Neural progenitor cell (in vitro differentiated cells): ENCODE measurements around the gene CHRM4. TPM values are rescaled to one million over a fixed set of nuclear protein-coding genes. Genes with fewer than 3 reads are reported as not detected.

Source experiments
- DNase-seq: peaks from one replicate; pipeline ENCODE4 v3.0.0-alpha.2; 2016; ENCODE audit warnings: low spot score
- H2AFZ ChIP-seq: fragments of 200-600 bp; sonication (generic); replicated peaks from 2 replicates; pipeline ENCODE4 v1.6.1; 2016; ENCODE audit warnings: antibody characterized with exemption
- H3F3A ChIP-seq: fragments of 200-600 bp; sonication (generic); 2 replicates; pipeline ENCODE4 v1.6.1; 2016; ENCODE audit warnings: antibody characterized with exemption, low read depth
- H3K27ac ChIP-seq: fragments of 200-600 bp; sonication (generic); 2 replicates; pipeline ENCODE4 v1.5.1; 2016; ENCODE audit warnings: mild to moderate bottlenecking
- H3K27me3 ChIP-seq: fragments of 200-600 bp; sonication (generic); 2 replicates; pipeline ENCODE4 v1.6.1; 2016; ENCODE audit warnings: mild to moderate bottlenecking, moderate library complexity
- H3K36me3 ChIP-seq: fragments of 200-600 bp; sonication (generic); 2 replicates; pipeline ENCODE4 v1.5.1; 2016
- H3K4me1 ChIP-seq: fragments of 200-600 bp; sonication (generic); 2 replicates; pipeline ENCODE4 v1.6.1; 2016; ENCODE audit warnings: mixed run types
- H3K4me2 ChIP-seq: fragments of 200-600 bp; sonication (generic); 2 replicates; pipeline ENCODE4 v1.6.1; 2016
- H3K4me3 ChIP-seq: fragments of 200-600 bp; sonication (generic); 2 replicates; pipeline ENCODE4 v1.5.1; 2016
- H3K79me2 ChIP-seq: fragments of 200-600 bp; sonication (generic); 2 replicates; pipeline ENCODE4 v1.6.1; 2016; ENCODE audit warnings: low read depth
- H3K9ac ChIP-seq: fragments of 200-600 bp; sonication (generic); 2 replicates; pipeline ENCODE4 v1.6.1; 2016
- H3K9me3 ChIP-seq: fragments of 200-600 bp; sonication (generic); 2 replicates; pipeline ENCODE4 v1.5.1; 2016; ENCODE audit warnings: low read depth
- H4K20me1 ChIP-seq: fragments of 200-600 bp; sonication (generic); 2 replicates; pipeline ENCODE4 v1.6.1; 2016; ENCODE audit warnings: low read depth
- H3K27ac Mint-ChIP-seq: 3 replicates; pipeline ENCODE4 v1.8.0; 2021; ENCODE audit warnings: mixed read lengths
- H3K27me3 Mint-ChIP-seq: 2 replicates; pipeline ENCODE4 v1.8.0; 2022; ENCODE audit warnings: low read depth, mild to moderate bottlenecking, inconsistent platforms, moderate library complexity, mixed read lengths; ENCODE audit not compliant: insufficient read depth
- H3K36me3 Mint-ChIP-seq: 3 replicates; pipeline ENCODE4 v1.8.0; 2021; ENCODE audit warnings: mixed read lengths
- H3K4me1 Mint-ChIP-seq: 3 replicates; pipeline ENCODE4 v1.8.0; 2021; ENCODE audit warnings: mixed read lengths
- H3K4me3 Mint-ChIP-seq: 3 replicates; pipeline ENCODE4 v1.8.0; 2021; ENCODE audit warnings: mild to moderate bottlenecking, moderate library complexity, mixed read lengths
- H3K9me3 Mint-ChIP-seq: 3 replicates; pipeline ENCODE4 v1.8.0; 2020; ENCODE audit warnings: mixed read lengths
- CTCF ChIP-seq: fragments of 200-600 bp; sonication (generic); IDR thresholded peaks from 2 replicates; pipeline ENCODE4 v1.5.1; 2017; ENCODE audit warnings: antibody characterized with exemption, mild to moderate bottlenecking
- EZH2 ChIP-seq: fragments of 200-600 bp; sonication (generic); IDR thresholded peaks from 2 replicates; pipeline ENCODE4 v1.6.1; 2017; ENCODE audit warnings: antibody characterized with exemption, mild to moderate bottlenecking, moderate library complexity
- EZH2phosphoT487 ChIP-seq: fragments of 200-600 bp; sonication (generic); IDR thresholded peaks from 2 replicates; pipeline ENCODE4 v1.6.1; 2017; ENCODE audit warnings: antibody characterized with exemption
- total RNA-seq: library from RNA; depleted of rRNA; stranded (reverse); fragments of >200 nt; gene quantifications from 2 replicates; pipeline ENCODE4 v1.2.3, GENCODE V29; 2015; ENCODE audit warnings: low replicate concordance

CHRM4 gene
- total RNA-seq, 1 donor from 2014 or later: not detected

- Histone ChIP-seq H3K4me1 (peaks cover 25% of the 10 kb centered on the region), H3K27ac (peak overlapping the region; percentile 55), H3K36me3 (no peaks in the 10 kb centered on the region), H2AFZ (no peak overlapping the region), H3F3A (peaks cover 32% of the 10 kb centered on the region), H3K4me2 (peak overlapping the region; percentile 83), H4K20me1 (peaks cover 14% of the 10 kb centered on the region), H3K9me3 (no peaks in the 10 kb centered on the region), H3K79me2 (no peaks in the 10 kb centered on the region), H3K9ac (no peak overlapping the region), H3K4me3 (peak overlapping the region; percentile 36), H3K27me3 (no peaks in the 10 kb centered on the region)
- H3K9me3 Mint-ChIP-seq: no peaks in the 10 kb centered on the region
- peaks cover 30% of the 10 kb centered on the region for H3K36me3 Mint-ChIP-seq
- DNase-seq: peak; percentile 89
- peak overlapping the region; percentile 4 for H3K27ac Mint-ChIP-seq
- no peak overlapping the region for H3K4me3 Mint-ChIP-seq
- H3K27me3 Mint-ChIP-seq: peaks cover 3% of the 10 kb centered on the region
- TF ChIP-seq EZH2phosphoT487: peak; percentile 30
- TF ChIP-seq CTCF: no peak
- no peak for TF ChIP-seq EZH2
- H3K4me1 Mint-ChIP-seq: peaks cover 22% of the 10 kb centered on the region
Measured at GRCh38 chr11:46417711-46418110, 26.1 kb upstream of the CHRM4 start.

- H3K27me3 ChIP-seq: no peaks in the 10 kb centered on the region
- no peaks in the 10 kb centered on the region for H3K27me3 Mint-ChIP-seq
- no peak overlapping the region for H3K9ac ChIP-seq
- H3K4me3 Mint-ChIP-seq: no peak overlapping the region
- H3K4me2 ChIP-seq: no peak overlapping the region
- peaks cover 30% of the 10 kb centered on the region for H3K4me1 ChIP-seq
- no peak overlapping the region for H3K4me3 ChIP-seq
- DNase-seq: no peak
- no peaks in the 10 kb centered on the region for H3K79me2 ChIP-seq
- peaks cover 19% of the 10 kb centered on the region for H4K20me1 ChIP-seq
- no peak overlapping the region for H3K27ac ChIP-seq
- TF ChIP-seq EZH2phosphoT487 (no peak), CTCF (no peak), EZH2 (no peak)
- no peaks in the 10 kb centered on the region for H3K36me3 ChIP-seq
- H3K27ac Mint-ChIP-seq: no peak overlapping the region
- H3K4me1 Mint-ChIP-seq: peaks cover 27% of the 10 kb centered on the region
- peaks cover 33% of the 10 kb centered on the region for H3F3A ChIP-seq
- no peaks in the 10 kb centered on the region for H3K9me3 Mint-ChIP-seq
- H3K36me3 Mint-ChIP-seq: peaks cover 24% of the 10 kb centered on the region
- no peak overlapping the region for H2AFZ ChIP-seq
- H3K9me3 ChIP-seq: no peaks in the 10 kb centered on the region
Measured at GRCh38 chr11:46414879-46415278, 23.3 kb upstream of the CHRM4 start.

- H3K9me3 Mint-ChIP-seq: no peaks in the 10 kb centered on the region
- Histone ChIP-seq H3K4me1 (peaks cover 30% of the 10 kb centered on the region), H3K27me3 (no peaks in the 10 kb centered on the region), H3F3A (peaks cover 32% of the 10 kb centered on the region), H3K4me3 (no peak overlapping the region), H3K9me3 (no peaks in the 10 kb centered on the region), H3K4me2 (no peak overlapping the region), H3K27ac (no peak overlapping the region), H2AFZ (no peak overlapping the region), H3K36me3 (no peaks in the 10 kb centered on the region), H3K79me2 (no peaks in the 10 kb centered on the region), H4K20me1 (peaks cover 19% of the 10 kb centered on the region), H3K9ac (no peak overlapping the region)
- peaks cover 24% of the 10 kb centered on the region for H3K4me1 Mint-ChIP-seq
- TF ChIP-seq EZH2phosphoT487 (no peak), CTCF (no peak), EZH2 (no peak)
- peaks cover 27% of the 10 kb centered on the region for H3K36me3 Mint-ChIP-seq
- H3K27ac Mint-ChIP-seq: no peak overlapping the region
- no peak for DNase-seq
- H3K4me3 Mint-ChIP-seq: no peak overlapping the region
- no peaks in the 10 kb centered on the region for H3K27me3 Mint-ChIP-seq
Measured at GRCh38 chr11:46414466-46414796, 22.9 kb upstream of the CHRM4 start.
